Subcutaneous abdominal adipose tissue (tissue), 5 donors: ENCODE results near the gene YWHAG.
A peak's percentile ranks its signal among the peaks of the same experiment; 100 is the strongest.

Experiments used
- H3K27ac ChIP-seq: one replicate; pipeline ENCODE4 v1.7.0; 2013; ENCODE audit warnings: low read depth, mild to moderate bottlenecking, inconsistent platforms, low read length, moderate library complexity
- H3K27me3 ChIP-seq, 5 donors: one replicate each; pipeline ENCODE4 v1.7.0; 2013; ENCODE audit warnings: low read length in 5 of 5, inconsistent platforms in 1 of 5; ENCODE audit not compliant: control insufficient read depth in 5 of 5, insufficient read depth in 4 of 5
- H3K36me3 ChIP-seq, 5 donors: one replicate each; pipeline ENCODE4 v1.7.0; 2013; ENCODE audit warnings: low read length in 5 of 5; ENCODE audit not compliant: control insufficient read depth in 5 of 5, insufficient read depth in 5 of 5
- H3K4me1 ChIP-seq, 5 donors: one replicate each; pipeline ENCODE4 v1.7.0; 2013; ENCODE audit warnings: low read length in 5 of 5, mild to moderate bottlenecking in 3 of 5, moderate library complexity in 1 of 5; ENCODE audit not compliant: control insufficient read depth in 5 of 5, insufficient read depth in 5 of 5
- H3K4me3 ChIP-seq, 5 donors: one replicate each; pipeline ENCODE4 v1.7.0; 2013; ENCODE audit warnings: low read length in 5 of 5, low read depth in 1 of 5
- H3K9ac ChIP-seq, 5 donors: one replicate each; pipeline ENCODE4 v1.7.0; 2013; ENCODE audit warnings: low read length in 5 of 5, mild to moderate bottlenecking in 4 of 5, moderate library complexity in 3 of 5
- H3K9me3 ChIP-seq, 5 donors: one replicate each; pipeline ENCODE4 v1.7.0; 2013; ENCODE audit warnings: low read length in 5 of 5; ENCODE audit not compliant: control insufficient read depth in 5 of 5
- donor health status: healthy.
- donor health status: healthy.
- donor health status: healthy.
- donor health status: healthy.
- donor health status: healthy.

Gene YWHAG

GRCh38 chr7:76359978-76360638, 1.3 kb upstream of the YWHAG start:
- Histone ChIP-seq H3K4me3 (peak overlapping the region; percentile 73 to 99 (median 92)), H3K36me3 (peaks cover 3 to 10% (median 4%) of the 10 kb centered on the region in 5 donors)

GRCh38 chr7:76359111-76359977, 553 bp upstream of the YWHAG start:
- Histone ChIP-seq H3K27me3 (no peaks in the 10 kb centered on the region), H3K27ac (peak overlapping the region; percentile 99), H3K4me3 (peak overlapping the region; percentile 73 to 99 (median 92)), H3K4me1 (peaks cover 7 to 50% (median 48%) of the 10 kb centered on the region in 5 donors), H3K9me3 (no peaks in the 10 kb centered on the region), H3K9ac (peak overlapping the region; percentile 75 to 99 (median 94)), H3K36me3 (peaks cover 4 to 13% (median 6%) of the 10 kb centered on the region in 5 donors)

More at GRCh38 chr7:76359978-76360638, 1.3 kb upstream of the YWHAG start:
- H3K9me3 ChIP-seq, result no peaks in the 10 kb centered on the region
- peak overlapping the region; percentile 75 to 99 (median 94) for H3K9ac ChIP-seq
- no peaks in the 10 kb centered on the region for H3K27me3 ChIP-seq
- peak overlapping the region; percentile 99 for H3K27ac ChIP-seq
- peaks cover 11 to 49% (median 45%) of the 10 kb centered on the region in 5 donors for H3K4me1 ChIP-seq

GRCh38 chr7:76358011-76358480, 745 bp downstream of the YWHAG start:
- H3K4me1 ChIP-seq, result peaks cover 3 to 56% (median 50%) of the 10 kb centered on the region in 5 donors
- peak overlapping the region; percentile 99 for H3K27ac ChIP-seq
- peak overlapping the region; percentile 87 to 99 (median 96) for H3K4me3 ChIP-seq
- H3K36me3 ChIP-seq, result peaks cover 4 to 13% (median 7%) of the 10 kb centered on the region in 5 donors
- no peaks in the 10 kb centered on the region for H3K9me3 ChIP-seq
- H3K9ac ChIP-seq, result peak overlapping the region; percentile 89 to 99 (median 94)
- no peaks in the 10 kb centered on the region for H3K27me3 ChIP-seq

- H3K27me3 ChIP-seq, result no peaks in the 10 kb centered on the region
- peak overlapping the region; percentile 87 to 99 (median 96) for H3K4me3 ChIP-seq
- H3K27ac ChIP-seq, result peak overlapping the region; percentile 99
- no peaks in the 10 kb centered on the region for H3K9me3 ChIP-seq
- peak overlapping the region; percentile 89 to 99 (median 94) for H3K9ac ChIP-seq
- H3K36me3 ChIP-seq, result peaks cover 4 to 13% (median 7%) of the 10 kb centered on the region in 5 donors
- H3K4me1 ChIP-seq, result peaks cover 3 to 61% (median 55%) of the 10 kb centered on the region in 5 donors
These were observed 1.2 kb downstream of the YWHAG start for GRCh38 chr7:76357475-76358010.

GRCh38 chr7:76356823-76357222, 2.0 kb downstream of the YWHAG start:
- Histone ChIP-seq H3K9me3 (no peaks in the 10 kb centered on the region), H3K4me3 (peak overlapping the region; percentile 87 to 99 (median 96)), H3K27ac (peak overlapping the region; percentile 99), H3K9ac (peak overlapping the region; percentile 89 to 99 (median 94)), H3K36me3 (peaks cover 4 to 13% (median 7%) of the 10 kb centered on the region in 5 donors), H3K27me3 (no peaks in the 10 kb centered on the region), H3K4me1 (peaks cover 3 to 68% (median 62%) of the 10 kb centered on the region in 5 donors)

- Histone ChIP-seq H3K9ac (peak overlapping the region in 2 of 5 donors; percentile 11 to 99), H3K4me3 (peak overlapping the region in 4 of 5 donors; percentile 35 to 99 (median 70)), H3K9me3 (no peaks in the 10 kb centered on the region), H3K36me3 (peaks cover 4 to 13% (median 7%) of the 10 kb centered on the region in 5 donors), H3K27ac (peak overlapping the region; percentile 99), H3K4me1 (peaks cover 3 to 75% (median 69%) of the 10 kb centered on the region in 5 donors), H3K27me3 (no peaks in the 10 kb centered on the region)
These were observed 2.7 kb downstream of the YWHAG start for GRCh38 chr7:76356115-76356514.

GRCh38 chr7:76354981-76355730, 3.6 kb downstream of the YWHAG start:
- H3K27me3 ChIP-seq, result no peaks in the 10 kb centered on the region
- peak overlapping the region in 2 of 5 donors; percentile 4 to 99 for H3K9ac ChIP-seq
- H3K36me3 ChIP-seq, result peaks cover 6 to 18% (median 10%) of the 10 kb centered on the region in 5 donors
- H3K4me1 ChIP-seq, result peaks cover 3 to 79% (median 76%) of the 10 kb centered on the region in 5 donors
- peak overlapping the region; percentile 99 for H3K27ac ChIP-seq
- H3K4me3 ChIP-seq, result peak overlapping the region; percentile 2 to 96 (median 44)
- H3K9me3 ChIP-seq, result no peaks in the 10 kb centered on the region

- peaks cover 2 to 79% (median 76%) of the 10 kb centered on the region in 5 donors for H3K4me1 ChIP-seq
- peaks cover 9 to 25% (median 15%) of the 10 kb centered on the region in 5 donors for H3K36me3 ChIP-seq
- peak overlapping the region; percentile 2 to 96 (median 44) for H3K4me3 ChIP-seq
- H3K27me3 ChIP-seq, result no peaks in the 10 kb centered on the region
- H3K9me3 ChIP-seq, result no peaks in the 10 kb centered on the region
- H3K9ac ChIP-seq, result peak overlapping the region in 2 of 5 donors; percentile 1 to 4
- H3K27ac ChIP-seq, result peak overlapping the region; percentile 99
These were observed 4.3 kb downstream of the YWHAG start for GRCh38 chr7:76354516-76354915.

GRCh38 chr7:76353744-76354143, 5.0 kb downstream of the YWHAG start:
- H3K4me1 ChIP-seq, result peaks cover 2 to 80% (median 77%) of the 10 kb centered on the region in 5 donors
- H3K27ac ChIP-seq, result peak overlapping the region; percentile 99
- no peaks in the 10 kb centered on the region for H3K9me3 ChIP-seq
- peaks cover 9 to 31% (median 19%) of the 10 kb centered on the region in 5 donors for H3K36me3 ChIP-seq
- no peaks in the 10 kb centered on the region for H3K27me3 ChIP-seq
- H3K9ac ChIP-seq, result no peak overlapping the region
- peak overlapping the region in 1 of 5 donors; percentile 42 for H3K4me3 ChIP-seq
